ENCODE data around the gene ORMDL3.

DNA sequence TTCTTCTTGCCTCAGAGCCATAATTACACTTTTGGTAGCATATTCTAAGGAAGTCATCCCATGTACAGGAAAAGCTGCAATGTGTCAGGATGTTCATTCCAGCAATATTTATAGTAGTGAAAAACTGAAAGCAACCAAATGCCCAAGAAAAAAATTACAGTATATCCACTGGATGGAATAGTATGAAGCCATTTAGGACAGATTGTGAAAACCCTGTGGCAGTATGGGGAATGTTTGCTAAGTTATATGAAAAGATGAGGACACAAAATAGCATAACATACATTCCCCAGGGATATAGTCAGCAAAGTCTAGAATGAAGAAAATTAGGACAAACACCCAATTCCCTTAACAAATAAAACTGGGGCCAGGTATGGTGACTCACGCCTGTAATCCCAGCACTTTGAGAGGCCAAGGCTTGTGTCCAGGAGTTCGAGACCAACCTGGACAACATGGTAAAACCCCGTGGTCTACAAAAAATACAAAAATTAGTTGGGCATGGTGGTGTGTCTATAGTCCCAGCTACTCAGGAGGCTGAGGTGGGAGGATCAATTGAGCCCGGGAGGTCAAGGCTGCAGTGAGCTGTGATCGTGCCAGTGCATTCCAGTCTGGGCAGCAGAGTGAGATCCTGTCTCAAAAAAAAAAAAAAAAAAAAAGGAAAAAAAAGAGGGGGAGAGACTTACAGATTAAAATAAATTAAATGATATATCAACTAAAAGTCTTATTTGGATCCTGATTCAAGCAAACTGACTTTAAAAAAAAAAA lies 2.4 kb upstream of the ORMDL3 start:
- TF ChIP-seq POLR2A (IDR thresholded peaks at IDR 0.05), result no peak
- TF ChIP-seq, protein P1, sequence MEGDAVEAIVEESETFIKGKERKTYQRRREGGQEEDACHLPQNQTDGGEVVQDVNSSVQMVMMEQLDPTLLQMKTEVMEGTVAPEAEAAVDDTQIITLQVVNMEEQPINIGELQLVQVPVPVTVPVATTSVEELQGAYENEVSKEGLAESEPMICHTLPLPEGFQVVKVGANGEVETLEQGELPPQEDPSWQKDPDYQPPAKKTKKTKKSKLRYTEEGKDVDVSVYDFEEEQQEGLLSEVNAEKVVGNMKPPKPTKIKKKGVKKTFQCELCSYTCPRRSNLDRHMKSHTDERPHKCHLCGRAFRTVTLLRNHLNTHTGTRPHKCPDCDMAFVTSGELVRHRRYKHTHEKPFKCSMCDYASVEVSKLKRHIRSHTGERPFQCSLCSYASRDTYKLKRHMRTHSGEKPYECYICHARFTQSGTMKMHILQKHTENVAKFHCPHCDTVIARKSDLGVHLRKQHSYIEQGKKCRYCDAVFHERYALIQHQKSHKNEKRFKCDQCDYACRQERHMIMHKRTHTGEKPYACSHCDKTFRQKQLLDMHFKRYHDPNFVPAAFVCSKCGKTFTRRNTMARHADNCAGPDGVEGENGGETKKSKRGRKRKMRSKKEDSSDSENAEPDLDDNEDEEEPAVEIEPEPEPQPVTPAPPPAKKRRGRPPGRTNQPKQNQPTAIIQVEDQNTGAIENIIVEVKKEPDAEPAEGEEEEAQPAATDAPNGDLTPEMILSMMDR (IDR thresholded peaks at IDR 0.05), result no peak
